CD4-positive, alpha-beta T cell (primary cell): Measurements from ENCODE around the gene FSCN2. TPM values are rescaled to one million over a fixed set of nuclear protein-coding genes. Genes with fewer than 3 reads are reported as not detected.
A peak's percentile ranks its signal among the peaks of the same experiment; 100 is the strongest.

Experiments used
- ATAC-seq: fragments of 200-7000 bp; cut with Tn5 transposase; one replicate; pipeline ENCODE4 v1.10.0; 2022; ENCODE audit warnings: mild to moderate bottlenecking; ENCODE audit not compliant: poor library complexity
- CTCF ChIA-PET: fragments of 350-600 bp; sonication (Branson Sonifier 250); formaldehyde crosslinking; loops from one replicate; lab custom pipeline; 2021; ENCODE audit warnings: antibody characterized with exemption, inconsistent platforms; lab: Charles Lee
- POLR2A ChIA-PET: fragments of 350-600 bp; sonication (Branson Sonifier 250); formaldehyde crosslinking; loops from one replicate; lab custom pipeline; 2021; ENCODE audit warnings: antibody characterized with exemption, inconsistent platforms; lab: Charles Lee
- DNase-seq, 14 experiments: peaks; one replicate each; pipeline ENCODE4 v3.0.0-alpha.2; 2013 to 2020; ENCODE audit warnings: mixed read lengths in 2 of 14
- H3K27ac ChIP-seq, 2 donors: one replicate each; pipeline versions ENCODE4 v1.5.1 to v1.7.0; 2013; ENCODE audit warnings: low read length in 2 of 2, low read depth in 1 of 2, mild to moderate bottlenecking in 1 of 2
- H3K27me3 ChIP-seq, 2 experiments: 1 replicate in 1 of 2; 2 replicates in 1 of 2; pipeline versions ENCODE4 v1.6.1 to v1.7.0; 2013; ENCODE audit warnings: low read length in 2 of 2, control low read depth in 1 of 2, mild to moderate bottlenecking in 1 of 2, moderate library complexity in 1 of 2; ENCODE audit not compliant: insufficient read depth in 2 of 2, control insufficient read depth in 1 of 2
- H3K36me3 ChIP-seq: one replicate; pipeline ENCODE4 v1.6.1; 2013; ENCODE audit warnings: low read length, control low read depth; ENCODE audit not compliant: insufficient read depth
- H3K4me1 ChIP-seq: one replicate; pipeline ENCODE4 v1.6.1; 2013; ENCODE audit warnings: low read length, control low read depth; ENCODE audit not compliant: insufficient read depth
- H3K4me3 ChIP-seq: one replicate; pipeline ENCODE4 v1.5.1; 2013; ENCODE audit warnings: mild to moderate bottlenecking, low read length, moderate library complexity
- H3K9me3 ChIP-seq, 2 experiments: 1 replicate in 1 of 2; 2 replicates in 1 of 2; pipeline versions ENCODE4 v1.6.1 to v1.7.0; 2013; ENCODE audit warnings: low read length in 2 of 2, mild to moderate bottlenecking in 2 of 2, control low read depth in 1 of 2, moderate library complexity in 1 of 2; ENCODE audit not compliant: control insufficient read depth in 1 of 2, insufficient read depth in 1 of 2
- H3K27ac Mint-ChIP-seq: one replicate; pipeline ENCODE4 v1.8.0; 2020; ENCODE audit warnings: mixed read lengths
- H3K27me3 Mint-ChIP-seq: one replicate; pipeline ENCODE4 v1.8.0; 2021; ENCODE audit warnings: mixed read lengths
- H3K36me3 Mint-ChIP-seq: one replicate; pipeline ENCODE4 v1.8.0; 2021; ENCODE audit warnings: low read depth, mixed read lengths
- H3K4me1 Mint-ChIP-seq: one replicate; pipeline ENCODE4 v1.8.0; 2021; ENCODE audit warnings: low read depth, mixed read lengths
- H3K4me3 Mint-ChIP-seq: one replicate; pipeline ENCODE4 v1.8.0; 2020; ENCODE audit warnings: mild to moderate bottlenecking, mixed read lengths
- H3K9me3 Mint-ChIP-seq: one replicate; pipeline ENCODE4 v1.8.0; 2020; ENCODE audit warnings: mixed read lengths
- intact Hi-C, 2 experiments: fragments of 100-400 bp; cut with DNase I in 1 of 2; cut with micrococcal nuclease in 1 of 2; formaldehyde crosslinking; loops; one replicate each; pipeline versions ENCODE4 v1.15.1 to v1.9.0; 2023 to 2025; cut with DNase I, micrococcal nuclease
- total RNA-seq, 174 experiments: library from RNA in 2 of 174; stranded (reverse) in 2 of 174; gene quantifications; one replicate each; pipeline ENCODE4 v1.2.3 and lab custom pipeline; 2021 to 2026
- TF ChIP-seq, protein P1 (sequence below): fragments of 200-600 bp; IDR thresholded peaks from one replicate; pipeline ENCODE4 v1.8.0; 2022; ENCODE audit warnings: antibody characterized with exemption, mild to moderate bottlenecking

The FSCN2 gene
- total RNA-seq, 2 experiments from 2014 or later, result 1.0 to 1.1 TPM

DNA sequence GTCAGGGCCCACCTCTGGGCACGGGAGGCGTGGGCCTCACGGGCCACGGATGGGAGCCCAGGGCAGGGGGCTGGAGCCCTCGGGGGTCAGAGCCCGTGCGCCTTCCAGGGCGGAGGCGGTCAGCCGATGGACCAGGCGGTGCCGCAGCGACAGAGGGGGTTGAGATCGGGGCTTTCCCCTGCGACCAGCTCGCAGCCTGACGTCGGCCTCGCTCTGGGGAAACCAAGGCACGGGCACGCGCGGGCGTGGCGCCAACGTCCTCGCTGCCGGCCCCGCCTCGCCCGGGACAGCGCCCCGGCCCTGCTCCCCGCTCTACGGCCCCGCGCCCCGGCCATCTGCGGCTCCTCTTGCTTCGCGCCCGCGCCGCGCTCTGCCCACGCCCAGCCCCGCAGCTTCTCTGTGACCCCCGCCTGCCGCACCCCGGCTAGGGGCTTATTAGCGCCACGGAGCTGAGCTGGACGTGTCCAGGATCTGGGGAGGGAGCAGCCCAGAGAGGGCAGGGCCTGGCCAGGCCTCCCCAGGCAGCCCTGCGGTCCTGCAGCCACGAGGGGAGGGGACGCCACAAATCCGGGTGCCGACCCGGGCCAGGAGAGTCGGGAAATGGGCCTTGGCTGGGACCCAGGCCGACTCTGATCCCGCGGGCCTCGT is 29.1 kb upstream of the FSCN2 start:
- intact Hi-C loops, result no loop called here
- POLR2A ChIA-PET, result interaction anchor here (2.1 to 2.4 kb wide), 2 partner anchors 9 to 11 kb away, joined by 7 to 8 read pairs; no protein-coding TSS in a partner anchor
- Histone ChIP-seq H3K36me3 (no peaks in the 10 kb centered on the region), H3K27ac (no peak overlapping the region), H3K27me3 (no peaks in the 10 kb centered on the region), H3K4me1 (peaks cover 5% of the 10 kb centered on the region), H3K9me3 (no peaks in the 10 kb centered on the region), H3K4me3 (no peak overlapping the region)
- Mint-ChIP-seq H3K9me3 (no peaks in the 10 kb centered on the region), H3K36me3 (no peaks in the 10 kb centered on the region), H3K27me3 (peaks cover 8% of the 10 kb centered on the region), H3K27ac (no peak overlapping the region), H3K4me3 (no peak overlapping the region), H3K4me1 (no peaks in the 10 kb centered on the region)
- ATAC-seq, result no peak
- TF ChIP-seq, protein P1, sequence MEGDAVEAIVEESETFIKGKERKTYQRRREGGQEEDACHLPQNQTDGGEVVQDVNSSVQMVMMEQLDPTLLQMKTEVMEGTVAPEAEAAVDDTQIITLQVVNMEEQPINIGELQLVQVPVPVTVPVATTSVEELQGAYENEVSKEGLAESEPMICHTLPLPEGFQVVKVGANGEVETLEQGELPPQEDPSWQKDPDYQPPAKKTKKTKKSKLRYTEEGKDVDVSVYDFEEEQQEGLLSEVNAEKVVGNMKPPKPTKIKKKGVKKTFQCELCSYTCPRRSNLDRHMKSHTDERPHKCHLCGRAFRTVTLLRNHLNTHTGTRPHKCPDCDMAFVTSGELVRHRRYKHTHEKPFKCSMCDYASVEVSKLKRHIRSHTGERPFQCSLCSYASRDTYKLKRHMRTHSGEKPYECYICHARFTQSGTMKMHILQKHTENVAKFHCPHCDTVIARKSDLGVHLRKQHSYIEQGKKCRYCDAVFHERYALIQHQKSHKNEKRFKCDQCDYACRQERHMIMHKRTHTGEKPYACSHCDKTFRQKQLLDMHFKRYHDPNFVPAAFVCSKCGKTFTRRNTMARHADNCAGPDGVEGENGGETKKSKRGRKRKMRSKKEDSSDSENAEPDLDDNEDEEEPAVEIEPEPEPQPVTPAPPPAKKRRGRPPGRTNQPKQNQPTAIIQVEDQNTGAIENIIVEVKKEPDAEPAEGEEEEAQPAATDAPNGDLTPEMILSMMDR, result no peak
- CTCF ChIA-PET, result interaction anchor here (0.7 kb wide), 1 partner anchor 122 kb away, joined by 4 read pairs; no protein-coding TSS in a partner anchor
- DNase-seq, result peak in 1 of 14 experiments; percentile 26

DNA sequence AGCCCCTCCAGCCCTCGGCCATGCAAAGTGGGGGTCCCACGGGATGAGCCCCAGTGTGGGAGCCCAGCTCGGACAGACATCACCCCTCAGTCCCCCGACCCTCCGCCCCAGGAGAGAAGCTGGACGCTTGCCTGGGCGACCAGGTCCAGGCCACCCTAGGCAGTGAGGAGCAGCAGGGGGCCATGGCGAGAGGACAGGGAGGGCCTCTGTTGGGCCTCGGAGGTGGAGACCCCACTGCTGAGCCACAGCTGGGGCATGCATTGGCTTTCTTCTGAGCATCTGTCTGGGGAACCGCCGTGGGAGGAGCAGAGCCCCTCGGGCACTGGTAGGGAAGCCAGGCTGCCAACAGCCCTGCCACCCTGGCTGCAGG is 28.6 kb upstream of the FSCN2 start:
- POLR2A ChIA-PET, result interaction anchor here (0.6 to 2.4 kb wide), 4 partner anchors 8 to 159 kb away, joined by 4 to 8 read pairs (median 6); partner anchors contain the start of gene ACTG1
- DNase-seq (no peak), ATAC-seq (no peak)
- peaks cover 5% of the 10 kb centered on the region for H3K4me1 ChIP-seq
- Mint-ChIP-seq H3K4me1 (no peaks in the 10 kb centered on the region), H3K27me3 (peaks cover 7% of the 10 kb centered on the region), H3K4me3 (no peak overlapping the region), H3K27ac (no peak overlapping the region), H3K36me3 (no peaks in the 10 kb centered on the region), H3K9me3 (no peaks in the 10 kb centered on the region)
- H3K4me3 ChIP-seq, result no peak overlapping the region
- H3K9me3 ChIP-seq, result no peaks in the 10 kb centered on the region
- CTCF ChIA-PET, result no interaction called here
- no peaks in the 10 kb centered on the region for H3K36me3 ChIP-seq
- intact Hi-C loops, result no loop called here
- H3K27me3 ChIP-seq, result no peaks in the 10 kb centered on the region
- H3K27ac ChIP-seq, result no peak overlapping the region
- TF ChIP-seq, protein P1, result no peak

DNA sequence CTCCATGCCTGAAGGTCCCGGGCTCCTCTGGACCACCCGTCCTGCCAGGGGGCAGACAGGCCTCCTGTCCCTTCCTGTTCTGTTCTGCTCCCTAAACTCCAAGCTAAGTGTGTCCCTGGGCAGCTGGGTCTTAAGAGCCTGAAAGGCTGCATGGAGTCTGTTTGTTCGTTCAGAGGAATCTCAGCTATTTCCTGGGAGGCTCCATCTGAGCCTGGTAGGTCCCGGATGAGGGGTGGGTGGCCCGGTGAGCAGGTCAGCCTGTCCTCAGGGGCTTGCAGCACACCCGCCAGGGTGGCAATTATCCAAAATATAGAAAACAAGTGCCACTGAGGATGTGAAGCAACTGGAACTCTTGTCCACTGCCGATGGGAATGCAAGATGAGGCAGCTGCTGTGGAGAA is 28.1 kb upstream of the FSCN2 start:
- Histone ChIP-seq H3K4me3 (no peak overlapping the region), H3K27ac (no peak overlapping the region), H3K4me1 (peaks cover under 1% of the 10 kb centered on the region), H3K9me3 (no peaks in the 10 kb centered on the region), H3K27me3 (no peaks in the 10 kb centered on the region), H3K36me3 (no peaks in the 10 kb centered on the region)
- no peaks in the 10 kb centered on the region for H3K4me1 Mint-ChIP-seq
- ATAC-seq, result no peak
- intact Hi-C loops, result no loop called here
- ChIA-PET POLR2A (interaction anchor here (0.6 to 2.4 kb wide), 3 partner anchors 8 to 159 kb away, joined by 4 to 8 read pairs (median 4); partner anchors contain the start of gene ACTG1), CTCF (no interaction called here)
- no peaks in the 10 kb centered on the region for H3K36me3 Mint-ChIP-seq
- H3K27me3 Mint-ChIP-seq, result peaks cover 2% of the 10 kb centered on the region
- H3K27ac Mint-ChIP-seq, result no peak overlapping the region
- H3K9me3 Mint-ChIP-seq, result no peaks in the 10 kb centered on the region
- TF ChIP-seq, protein P1, result no peak
- no peak overlapping the region for H3K4me3 Mint-ChIP-seq
- DNase-seq, result no peak
